NCI-H1930 (cell line): ENCODE measurements around the gene RARB.

ENCODE experiments used
- DNase-seq, 2 experiments: peaks; one replicate each; lab custom pipeline; 2025; lab: John Stamatoyannopoulos, UW

RARB gene

DNA sequence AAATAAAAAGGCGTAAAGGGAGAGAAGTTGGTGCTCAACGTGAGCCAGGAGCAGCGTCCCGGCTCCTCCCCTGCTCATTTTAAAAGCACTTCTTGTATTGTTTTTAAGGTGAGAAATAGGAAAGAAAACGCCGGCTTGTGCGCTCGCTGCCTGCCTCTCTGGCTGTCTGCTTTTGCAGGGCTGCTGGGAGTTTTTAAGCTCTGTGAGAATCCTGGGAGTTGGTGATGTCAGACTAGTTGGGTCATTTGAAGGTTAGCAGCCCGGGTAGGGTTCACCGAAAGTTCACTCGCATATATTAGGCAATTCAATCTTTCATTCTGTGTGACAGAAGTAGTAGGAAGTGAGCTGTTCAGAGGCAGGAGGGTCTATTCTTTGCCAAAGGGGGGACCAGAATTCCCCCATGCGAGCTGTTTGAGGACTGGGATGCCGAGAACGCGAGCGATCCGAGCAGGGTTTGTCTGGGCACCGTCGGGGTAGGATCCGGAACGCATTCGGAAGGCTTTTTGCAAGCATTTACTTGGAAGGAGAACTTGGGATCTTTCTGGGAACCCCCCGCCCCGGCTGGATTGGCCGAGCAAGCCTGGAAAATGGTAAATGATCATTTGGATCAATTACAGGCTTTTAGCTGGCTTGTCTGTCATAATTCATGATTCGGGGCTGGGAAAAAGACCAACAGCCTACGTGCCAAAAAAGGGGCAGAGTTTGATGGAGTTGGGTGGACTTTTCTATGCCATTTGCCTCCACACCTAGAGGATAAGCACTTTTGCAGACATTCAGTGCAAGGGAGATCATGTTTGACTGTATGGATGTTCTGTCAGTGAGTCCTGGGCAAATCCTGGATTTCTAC lies at the start of gene RARB:
Gene RARB (plus strand): TSS at position 322 of the 847 bp plus-strand sequence. CDS start 469 bp downstream, at position 791.
- no peak for DNase-seq

DNA sequence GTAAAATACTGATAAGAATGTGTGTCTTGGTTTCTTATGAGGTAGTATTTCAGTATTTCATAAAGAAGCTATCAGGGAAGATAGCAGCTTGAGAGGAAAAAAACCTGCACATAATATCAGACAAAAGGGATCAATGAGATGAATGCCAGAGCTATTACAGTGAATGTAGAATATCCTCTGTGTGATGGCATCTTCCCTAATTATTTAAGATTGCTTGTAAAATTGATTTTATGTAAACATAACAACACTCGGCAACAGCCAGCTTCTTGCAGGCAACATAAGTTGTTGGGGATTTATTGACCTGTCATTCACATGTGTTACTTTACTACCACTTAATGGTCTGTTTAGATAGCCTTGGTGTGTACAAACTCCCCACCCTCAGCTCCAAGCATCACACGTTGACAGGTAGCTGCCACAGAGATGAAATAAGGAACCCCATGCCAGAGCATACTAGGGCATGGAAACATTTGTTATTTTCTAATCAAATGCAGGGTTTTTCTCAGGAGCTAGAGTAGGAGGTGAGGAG lies 49.2 kb upstream of the RARB start:
- DNase-seq = no peak

DNA sequence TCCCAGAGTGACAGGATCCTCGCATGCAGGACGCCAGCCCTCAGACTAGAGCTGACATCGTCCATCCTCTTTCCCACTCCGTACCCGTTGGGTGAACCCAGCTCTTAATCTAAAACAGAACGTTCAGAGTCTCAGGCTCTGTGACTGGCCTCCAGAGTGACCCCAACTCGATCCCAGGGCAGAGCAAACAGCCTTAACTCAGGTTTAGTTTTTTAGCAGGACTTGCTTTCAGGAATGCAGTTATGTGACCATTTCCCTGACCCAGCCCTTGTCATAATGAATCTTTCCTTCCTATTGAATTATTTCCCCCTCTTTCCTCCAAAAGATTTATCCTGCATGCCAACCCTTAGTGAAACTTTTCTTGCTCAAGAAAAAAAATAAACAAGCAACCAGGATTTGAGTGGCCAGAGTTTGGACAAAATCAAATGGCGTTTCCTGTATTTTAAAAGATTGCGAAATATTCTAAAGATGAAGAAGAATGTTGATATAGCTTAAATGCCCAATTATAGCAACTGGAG lies 47.8 kb upstream of the RARB start:
- no peak for DNase-seq

DNA sequence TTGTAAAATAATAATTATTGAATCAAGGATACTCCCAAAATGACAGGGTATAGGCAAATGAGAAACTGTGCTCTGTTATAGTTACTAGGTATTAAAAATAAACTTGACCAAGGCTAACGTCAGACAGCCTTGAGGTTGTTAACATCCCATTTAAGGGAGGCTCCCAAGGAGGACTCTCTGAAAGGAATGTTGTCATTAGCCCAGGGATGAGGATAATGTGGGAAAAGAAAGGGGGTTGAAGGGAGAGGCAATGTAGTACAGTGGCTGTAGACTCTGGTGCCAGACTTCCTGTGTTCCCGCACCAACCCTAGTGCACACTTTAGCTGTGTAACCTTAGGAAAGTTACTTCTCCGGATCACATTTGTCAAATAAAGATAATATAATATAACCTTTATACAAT lies 47.0 kb upstream of the RARB start:
- no peak for DNase-seq

DNA sequence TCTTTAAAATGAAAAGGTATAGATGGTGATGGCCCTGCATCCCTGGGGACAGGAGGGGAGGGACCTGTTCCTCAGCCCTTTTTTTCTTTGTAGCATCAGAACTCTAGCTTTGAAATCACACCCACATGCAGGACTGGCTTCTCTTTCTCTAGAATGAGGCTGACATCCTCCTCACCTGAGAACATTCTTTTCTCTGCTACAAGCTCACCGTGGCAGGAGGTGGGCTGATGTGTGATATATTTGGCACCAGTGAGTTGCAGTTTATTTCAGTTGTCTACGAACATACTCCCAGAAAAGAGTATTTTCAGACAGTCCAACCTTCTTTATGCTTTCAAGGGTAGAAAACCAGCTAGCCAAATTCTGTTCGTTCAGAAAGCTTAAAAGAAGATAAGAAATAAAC lies 43.6 kb upstream of the RARB start:
- no peak for DNase-seq

DNA sequence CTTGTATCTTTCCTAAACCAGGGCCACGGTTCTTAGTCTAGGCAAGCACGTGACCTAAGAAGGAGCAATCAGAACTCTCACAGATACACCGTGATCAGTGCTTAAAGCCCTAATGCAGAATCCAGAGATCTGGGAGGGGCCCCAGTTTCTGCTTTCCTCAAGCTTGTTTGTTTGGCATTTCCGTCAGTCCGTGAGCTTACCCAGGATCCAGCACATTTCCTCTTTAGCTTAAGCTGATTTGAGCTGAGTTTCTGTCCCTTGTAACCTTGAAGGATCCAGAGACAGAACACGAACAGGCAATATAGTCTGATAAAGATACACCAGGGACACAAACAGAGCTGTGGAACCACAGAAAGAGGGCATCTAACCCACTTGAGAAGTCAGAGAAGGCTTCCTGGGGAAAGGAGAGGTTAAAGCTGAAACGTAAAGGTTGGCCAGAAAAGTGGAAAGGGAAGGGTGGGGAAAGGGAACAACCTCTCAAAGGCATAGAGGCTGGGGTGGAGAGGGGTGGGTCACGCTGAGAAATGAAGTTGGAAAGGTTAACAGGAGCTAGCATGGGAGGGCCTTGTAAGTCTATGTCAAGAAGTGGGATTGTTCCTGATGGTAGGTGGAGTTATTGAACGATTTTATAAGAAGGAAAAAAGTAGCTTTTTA lies 42.1 kb upstream of the RARB start:
- no peak for DNase-seq

DNA sequence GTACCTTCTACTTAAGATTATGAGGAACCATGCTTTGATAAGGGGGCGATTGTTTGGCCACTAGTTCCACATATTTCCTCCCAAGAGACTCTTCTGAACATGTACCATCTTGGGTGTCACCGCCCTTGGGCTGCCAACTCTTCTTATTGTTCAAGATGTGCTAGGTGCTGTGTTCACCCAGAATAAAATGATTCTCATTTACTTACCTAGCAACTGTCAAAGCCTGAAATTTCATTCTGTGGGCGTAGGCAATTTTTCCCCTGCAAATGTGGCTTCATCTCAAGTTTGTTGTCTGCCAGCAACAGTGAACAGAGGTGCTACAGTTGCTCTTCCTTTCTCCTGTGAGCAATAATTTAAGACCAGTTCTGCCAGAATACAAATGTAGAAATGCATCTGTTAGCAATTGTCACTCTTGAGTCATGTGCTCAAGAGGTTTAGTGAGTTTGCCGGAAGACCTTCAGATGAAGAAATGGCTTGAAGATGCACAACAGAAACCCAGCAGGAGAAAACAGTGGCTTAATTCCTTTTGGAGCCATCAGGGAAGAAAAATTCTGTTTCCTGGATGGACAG lies 41.3 kb upstream of the RARB start:
- DNase-seq = no peak

DNA sequence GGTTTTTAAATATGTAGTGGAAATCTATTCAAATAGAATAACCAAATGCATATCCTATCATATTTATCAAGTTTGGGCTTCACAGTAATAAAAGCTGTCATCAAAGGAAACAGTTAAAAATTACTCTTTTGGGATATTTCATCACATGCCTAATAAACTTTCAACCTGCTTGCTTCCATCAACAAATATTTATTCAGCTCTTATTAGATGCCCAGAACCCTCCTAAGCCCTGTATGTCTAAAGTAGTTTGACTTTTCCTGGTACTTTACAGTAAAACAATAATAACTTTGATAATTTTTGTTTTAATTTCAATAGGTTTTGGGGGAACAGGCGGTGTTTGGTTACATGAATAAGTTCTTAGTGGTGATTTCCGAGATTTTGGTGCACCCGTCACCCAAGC lies 37.5 kb upstream of the RARB start:
- no peak for DNase-seq

DNA sequence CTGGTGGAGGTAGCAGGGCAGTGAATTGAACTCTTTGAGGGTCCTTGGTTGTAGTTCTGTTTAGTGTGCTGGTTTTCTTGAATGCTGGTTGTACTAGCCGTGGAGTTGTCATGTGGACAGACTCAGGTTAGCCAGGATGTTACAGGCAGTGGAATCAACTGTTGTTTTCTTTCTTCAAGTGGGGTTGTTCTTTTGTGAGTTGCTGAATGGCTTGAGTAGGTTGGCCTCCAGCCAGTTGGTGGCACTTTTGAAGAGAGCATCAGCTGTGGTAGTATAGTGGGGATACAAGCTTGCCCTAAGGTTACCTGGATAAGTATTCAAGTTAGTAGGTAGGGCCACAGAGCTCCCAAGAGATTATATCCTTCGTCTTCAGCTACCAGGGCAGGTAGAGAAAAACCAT lies 31.8 kb upstream of the RARB start:
- no peak for DNase-seq

DNA sequence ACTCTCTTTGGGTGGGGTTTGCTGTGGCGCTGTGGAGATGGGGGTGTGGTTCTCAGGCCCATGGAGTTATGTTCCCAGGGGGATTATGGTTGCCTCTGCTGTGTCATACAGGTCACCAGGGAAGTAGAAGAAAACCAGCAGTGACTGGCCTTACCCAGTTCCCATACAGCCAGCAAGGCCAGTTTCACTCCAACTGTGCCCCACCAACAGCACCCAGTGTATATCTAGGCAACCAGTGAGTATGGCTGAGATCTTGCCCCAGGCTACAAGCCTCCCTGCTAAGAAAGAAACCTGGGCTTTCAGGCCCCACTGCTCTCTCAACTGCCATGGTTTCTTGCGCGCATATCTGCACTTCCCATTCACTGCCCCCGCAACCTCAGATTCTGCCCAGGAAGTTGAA lies 31.4 kb upstream of the RARB start:
- DNase-seq = no peak

DNA sequence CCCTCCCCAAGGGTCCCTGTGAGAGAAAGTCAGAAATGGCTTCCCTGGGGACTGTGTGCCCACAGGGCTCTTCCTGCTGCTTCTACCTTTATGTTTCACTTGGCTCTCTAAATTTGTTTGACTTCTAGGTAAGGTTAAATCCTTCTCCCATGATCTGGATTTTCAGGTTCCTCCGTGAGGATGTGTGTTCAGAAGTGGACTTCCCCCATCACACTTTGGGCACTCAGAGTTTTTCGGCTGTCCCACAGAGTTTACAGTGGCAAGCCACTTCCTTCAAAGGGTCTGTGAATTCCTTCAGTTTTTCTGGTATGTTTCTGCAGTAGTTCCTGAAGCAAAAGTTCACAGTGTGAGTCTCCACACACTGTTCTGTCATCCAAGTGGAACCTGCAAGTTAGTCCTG lies 30.9 kb upstream of the RARB start:
- no peak for DNase-seq

DNA sequence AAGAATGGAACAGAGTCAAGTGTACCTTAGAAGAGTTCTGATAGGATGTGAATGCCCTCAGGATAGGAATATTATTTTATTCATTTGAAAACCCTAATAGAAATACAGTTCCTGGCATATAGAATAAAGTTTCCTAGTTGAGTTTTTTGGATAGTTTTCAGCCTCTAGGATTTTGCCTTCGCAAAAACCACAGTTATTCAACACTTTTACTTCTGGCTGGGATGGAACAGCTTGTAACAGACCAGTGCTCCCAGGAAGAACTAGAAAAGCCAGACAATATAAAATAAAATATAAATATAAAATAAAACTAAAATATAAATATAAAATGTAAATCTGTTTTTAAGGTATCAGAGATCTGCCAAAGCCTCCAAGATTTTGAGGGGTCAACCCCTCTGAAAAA lies 27.5 kb upstream of the RARB start:
- DNase-seq = no peak

DNA sequence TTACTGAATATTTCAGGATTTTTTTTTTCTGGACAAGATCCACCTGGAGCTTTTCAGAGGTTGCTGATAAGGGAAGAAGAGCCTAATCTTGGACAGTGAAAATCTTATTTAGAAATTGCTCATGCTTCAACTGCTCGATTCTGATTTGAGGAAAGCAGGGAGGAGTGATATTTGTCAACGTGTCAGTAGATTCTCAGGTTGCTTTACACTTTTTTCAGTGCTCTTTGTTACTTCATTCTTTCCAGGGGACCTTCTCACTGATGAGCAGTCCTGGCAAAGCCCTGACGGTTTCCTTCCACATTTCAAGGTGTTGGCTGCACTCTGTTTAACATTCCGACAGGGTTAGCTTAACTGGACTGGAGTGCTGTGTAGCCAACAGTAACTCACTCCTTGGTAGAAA lies 24.1 kb upstream of the RARB start:
- no peak for DNase-seq

DNA sequence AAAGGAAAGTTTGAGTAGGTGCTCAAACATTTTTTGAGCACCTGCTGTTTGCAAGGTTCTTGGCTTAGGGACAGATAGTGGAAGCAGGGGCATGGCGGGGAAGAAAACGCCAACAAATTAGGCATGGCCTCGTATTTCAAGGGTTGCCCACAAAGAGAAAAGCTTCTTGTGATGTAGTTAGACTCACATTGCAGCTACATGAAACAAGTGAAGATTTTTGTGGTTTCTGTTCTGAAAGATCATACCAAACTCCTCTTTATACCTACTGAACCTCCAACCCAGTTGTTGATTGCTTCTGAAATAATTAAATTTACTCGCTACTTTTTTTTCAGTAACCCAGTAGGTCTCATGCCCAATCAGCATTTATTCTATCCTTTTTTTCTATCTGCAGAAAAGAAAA lies 23.5 kb upstream of the RARB start:
- no peak for DNase-seq

DNA sequence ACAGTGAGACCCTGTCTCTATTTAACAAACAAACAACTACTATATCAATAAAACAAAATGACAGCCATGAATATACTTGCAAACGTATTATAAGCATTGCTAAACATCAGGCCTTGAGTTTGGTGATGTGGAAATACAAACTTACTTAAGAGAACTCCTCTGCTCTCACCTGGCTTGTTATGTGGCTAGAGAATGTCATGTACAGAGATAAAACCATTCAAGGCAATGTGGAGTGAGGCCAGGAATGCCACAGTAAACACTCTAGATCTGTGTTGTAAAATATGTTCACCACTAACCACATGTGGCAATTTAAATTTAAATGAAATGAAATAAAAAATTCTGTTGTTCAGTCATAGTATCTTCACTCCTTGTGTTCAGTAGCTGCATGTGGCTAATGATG lies 22.7 kb upstream of the RARB start:
- DNase-seq = no peak

DNA sequence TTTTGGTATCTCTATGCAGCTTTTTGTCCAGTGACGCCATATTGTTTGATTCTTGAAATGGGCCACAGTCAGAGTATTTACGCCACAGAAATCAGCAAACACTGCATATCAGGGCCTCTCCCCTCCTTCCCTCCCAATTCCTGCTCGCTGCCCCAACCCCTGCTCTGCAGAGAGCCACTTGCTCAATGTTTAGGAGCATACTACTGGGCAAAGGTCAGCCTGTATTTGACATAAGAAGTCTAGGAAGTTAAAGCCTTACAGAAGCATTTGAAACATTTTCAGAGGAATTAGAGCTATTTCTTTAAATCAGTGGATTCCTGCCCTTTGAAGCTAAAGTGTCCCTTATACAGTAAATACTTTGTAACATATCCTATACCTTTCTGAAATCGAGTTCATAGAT lies 17.4 kb upstream of the RARB start:
- no peak for DNase-seq

DNA sequence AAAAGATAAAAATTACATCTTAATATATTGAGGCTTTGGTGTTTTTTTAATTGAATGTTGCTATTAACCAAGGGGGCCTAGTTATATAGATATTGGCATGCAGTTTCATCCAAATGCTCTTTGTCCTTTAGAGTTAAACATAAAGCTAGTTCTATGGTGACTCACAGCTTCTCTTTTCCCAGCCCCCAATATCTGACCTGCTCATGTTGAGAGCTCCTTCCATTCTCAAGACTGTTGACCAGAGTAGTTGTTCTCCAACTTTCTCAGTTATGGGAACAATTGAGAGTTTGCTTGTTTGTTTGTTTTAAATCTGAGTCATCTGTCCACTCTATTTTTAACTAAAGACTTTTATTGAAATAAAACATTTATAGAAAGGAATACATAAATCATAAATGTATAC lies 15.8 kb upstream of the RARB start:
- DNase-seq = no peak

DNA sequence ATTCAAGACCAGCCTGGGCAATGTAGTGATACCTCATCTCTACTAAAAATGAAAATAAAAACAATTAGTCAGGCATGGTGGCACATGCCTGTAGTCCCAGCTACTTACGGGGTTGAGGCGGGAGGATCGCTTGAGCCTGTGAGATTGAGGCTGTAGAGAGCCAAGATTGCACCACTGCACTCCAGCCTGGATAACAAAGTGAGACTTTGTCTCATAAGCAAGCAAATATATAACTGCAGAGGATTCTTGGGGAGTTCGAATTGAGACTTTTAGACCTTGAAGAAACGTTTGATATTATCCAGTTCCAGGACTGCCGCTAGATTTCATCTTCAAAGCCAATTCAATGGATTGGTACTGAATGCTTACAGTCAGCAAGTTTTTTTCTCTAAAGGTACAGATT lies 11.9 kb upstream of the RARB start:
- DNase-seq = no peak

DNA sequence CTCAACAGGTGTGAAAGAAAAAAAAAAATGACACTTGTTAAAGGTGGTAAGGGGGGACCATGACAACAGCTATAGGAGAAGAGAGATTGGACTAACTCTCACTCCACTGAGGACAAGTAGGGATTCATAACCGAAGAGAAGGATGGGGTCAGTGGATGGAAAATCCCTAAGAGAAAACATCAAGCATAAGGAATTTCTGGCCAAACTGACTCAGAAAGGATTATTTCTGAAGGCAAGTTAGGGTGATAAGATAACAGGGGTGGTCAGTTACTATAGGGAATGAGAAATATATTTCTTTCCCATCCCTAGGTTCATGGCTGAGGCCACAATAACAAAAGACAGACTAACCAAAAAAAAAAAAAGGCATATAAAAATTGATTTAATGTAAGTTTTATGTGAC lies 9.5 kb upstream of the RARB start:
- DNase-seq = no peak

DNA sequence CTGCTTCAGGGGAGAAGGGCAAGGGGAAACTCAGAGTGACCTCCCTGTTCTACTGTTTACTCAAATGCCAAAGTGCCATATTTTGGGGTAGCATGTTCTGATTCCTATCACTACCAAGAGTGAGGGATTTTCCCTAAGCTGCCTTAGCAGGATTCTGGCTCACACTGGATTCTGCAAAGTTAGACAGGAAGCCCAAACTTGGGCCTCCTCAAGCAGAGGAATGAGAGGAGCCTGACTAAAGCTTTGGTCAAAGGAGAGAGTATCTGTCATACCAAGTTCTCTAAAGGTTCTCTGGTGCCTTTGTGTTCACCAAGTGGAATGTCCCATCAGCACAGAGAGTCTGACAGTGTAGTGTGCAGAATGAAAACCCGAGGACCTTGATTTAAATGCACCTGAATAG lies 8.8 kb upstream of the RARB start:
- DNase-seq = no peak

DNA sequence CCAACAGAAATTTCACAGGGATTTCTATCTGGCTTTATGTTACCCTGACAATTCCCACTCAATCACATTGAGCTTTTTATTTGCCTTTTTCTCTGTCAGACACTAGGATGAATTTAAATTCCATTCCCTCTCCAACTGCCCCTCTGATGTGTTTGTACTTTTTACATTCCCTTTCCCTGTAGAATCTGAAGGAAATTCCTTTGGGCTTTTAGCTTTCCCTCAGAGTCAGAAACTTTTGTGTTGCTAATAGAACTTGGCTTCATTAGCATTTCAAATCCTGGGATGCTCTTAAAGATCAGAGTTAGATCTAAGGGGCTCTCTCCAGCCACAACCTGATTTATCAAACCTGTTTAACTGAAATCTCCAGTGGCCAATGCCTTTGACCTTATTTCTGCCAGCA lies 7.9 kb upstream of the RARB start:
- DNase-seq = no peak

DNA sequence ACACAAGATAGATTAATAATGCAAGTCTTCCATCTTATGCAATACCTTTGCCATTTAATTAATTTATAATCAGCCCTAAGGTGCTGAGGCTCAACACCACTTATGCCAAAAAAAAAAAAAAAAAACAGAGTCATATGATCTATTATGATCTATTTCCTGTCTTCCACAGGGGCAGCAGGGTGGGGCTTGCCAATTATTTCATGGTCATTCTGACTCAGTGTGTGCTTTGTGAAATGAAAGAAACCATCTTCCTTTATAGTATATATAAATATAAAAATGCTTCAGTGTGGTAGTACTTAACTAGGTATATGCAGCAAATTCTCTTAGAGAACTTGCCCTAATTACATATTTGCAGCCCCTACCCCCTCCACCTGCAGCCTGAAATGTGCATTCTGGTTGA lies 7.2 kb upstream of the RARB start:
- DNase-seq = no peak

DNA sequence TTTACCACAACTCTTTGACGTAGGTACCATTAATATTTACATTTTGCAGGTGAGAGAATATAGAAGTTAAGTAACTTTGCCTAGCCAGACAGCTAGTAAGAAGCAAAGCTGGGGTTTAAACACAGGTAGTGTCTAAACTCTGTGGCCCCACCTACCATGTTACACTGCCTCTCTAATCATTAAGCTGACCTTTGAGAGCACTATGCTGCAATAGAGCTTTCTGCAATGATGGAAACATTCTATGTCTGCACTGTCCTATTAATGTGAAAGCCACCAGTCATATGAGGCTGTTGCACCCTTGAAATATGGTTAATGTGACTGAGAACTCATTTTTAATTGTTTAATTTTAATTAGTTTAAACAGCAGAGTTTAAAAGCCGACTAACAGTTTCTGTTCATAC lies 6.3 kb upstream of the RARB start:
- DNase-seq = no peak
